HG03457 (cell line): Measurements from ENCODE around the gene SMARCD3.

Source experiments
- ATAC-seq: cut with Tn5 transposase; IDR thresholded peaks from one replicate; pipeline ENCODE4 v1.9.1; 2021; ENCODE audit warnings: moderate number of reproducible peaks; ENCODE audit not compliant: unreplicated experiment

The SMARCD3 gene

DNA sequence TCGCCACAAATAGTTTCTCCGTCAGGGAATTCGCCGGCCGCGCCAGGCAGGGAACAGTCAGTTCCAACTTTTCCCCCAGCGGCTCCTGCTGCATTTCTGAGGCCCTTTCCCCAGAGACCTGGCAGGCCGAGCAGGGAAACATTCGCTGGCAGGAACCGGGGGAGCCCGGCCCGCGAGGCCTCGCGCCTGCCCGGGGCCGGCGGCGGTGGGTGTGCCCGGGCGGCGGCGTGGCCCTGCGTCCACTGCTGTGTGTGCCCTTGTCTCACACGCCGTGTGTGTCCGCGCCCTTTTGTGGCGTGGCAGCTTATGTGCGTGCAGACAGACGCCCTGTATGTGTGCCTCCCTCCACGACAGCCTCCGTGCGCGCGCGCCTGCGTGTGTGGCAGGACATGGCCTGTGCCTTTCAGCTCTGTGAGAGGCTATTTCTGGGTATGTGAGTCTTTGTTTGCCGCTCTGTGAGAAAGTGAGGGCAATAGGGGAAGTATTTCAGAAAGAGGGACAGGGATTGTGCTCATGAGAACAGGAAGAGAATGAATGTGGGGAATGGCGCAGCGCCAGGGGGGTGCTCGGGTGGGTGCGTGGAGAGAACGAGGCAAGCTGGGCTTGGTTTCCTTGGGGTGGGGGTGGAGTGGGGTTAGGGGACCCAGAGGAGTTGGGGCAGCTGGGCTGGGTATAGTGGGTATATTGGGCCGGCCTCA, 689 bp upstream of the SMARCD3 start:
- ATAC-seq, result no peak

DNA sequence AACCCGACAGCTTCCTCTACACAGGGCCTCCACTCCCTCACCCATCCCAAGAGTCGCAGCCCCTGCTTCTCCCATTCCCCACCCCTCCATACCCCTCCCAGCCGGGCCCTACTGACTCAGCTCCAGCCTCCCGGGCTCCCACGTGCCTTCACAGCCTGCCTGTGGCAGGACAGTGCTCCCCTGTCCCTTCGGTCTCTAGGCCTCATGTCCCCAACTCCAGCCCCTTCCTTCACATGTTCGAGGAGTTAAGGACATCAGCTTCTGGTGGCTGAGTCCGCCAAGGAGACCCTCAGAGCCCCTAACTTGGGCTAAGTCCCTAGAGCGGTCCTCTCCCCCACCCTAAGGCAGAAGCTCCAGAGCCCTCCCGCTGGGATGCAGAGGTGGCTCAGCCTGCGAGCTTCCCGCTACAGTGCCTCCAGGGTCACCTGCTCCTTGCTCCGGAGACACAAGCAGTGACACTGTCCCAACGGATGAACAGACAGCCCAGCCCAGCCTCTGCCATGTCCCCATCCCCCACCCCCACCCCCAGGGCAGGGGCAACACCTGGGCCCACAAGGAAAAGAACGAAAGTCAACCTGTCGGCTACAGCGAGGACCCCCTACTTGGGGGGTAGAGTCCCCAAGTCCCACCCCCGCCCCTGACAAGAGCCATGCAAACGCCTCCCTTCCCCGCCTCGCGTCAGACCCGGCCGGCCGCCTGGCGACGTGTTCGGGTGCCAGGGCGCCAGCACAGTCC, 716 bp downstream of the SMARCD3 start:
- ATAC-seq, result no peak

DNA sequence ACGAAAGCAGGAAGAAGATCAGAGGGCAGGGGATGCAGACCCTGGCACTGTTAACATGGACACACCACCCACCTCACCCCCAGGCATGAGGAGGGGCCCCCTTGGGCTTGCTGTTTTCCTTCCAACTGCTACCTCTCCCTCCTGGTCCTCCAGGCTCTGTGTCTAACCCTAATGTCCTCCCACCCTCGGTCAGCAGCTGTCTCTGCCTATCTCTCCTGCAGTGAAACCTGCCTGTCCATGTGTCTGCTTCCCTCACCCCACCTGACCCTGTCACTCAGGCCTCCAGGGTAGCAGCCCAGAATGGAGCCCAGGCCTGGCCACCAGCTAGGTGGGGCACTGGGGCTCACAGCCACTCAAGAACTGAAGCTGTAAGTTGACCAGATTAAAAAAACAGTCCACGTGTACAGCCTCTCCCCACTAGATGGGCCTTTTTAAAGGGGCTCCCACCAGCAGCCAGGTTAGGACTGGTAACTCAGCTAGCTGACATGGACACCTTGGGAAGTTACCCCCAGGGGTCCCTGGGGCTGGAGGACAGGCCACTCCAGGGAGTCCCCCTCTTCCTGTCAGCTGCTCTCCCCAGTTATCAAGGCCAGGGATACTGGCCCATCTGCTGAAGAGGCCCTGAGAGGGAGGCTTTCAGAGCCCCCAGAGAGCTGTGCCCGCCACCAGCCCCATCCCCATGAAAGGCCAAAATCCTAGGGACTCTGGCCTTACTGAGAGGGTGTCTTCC, 1.5 kb downstream of the SMARCD3 start:
- ATAC-seq, result no peak

- ATAC-seq, result no peak
These were observed 2.2 kb downstream of the SMARCD3 start for GRCh38 chr7:151246102-151246850.

DNA sequence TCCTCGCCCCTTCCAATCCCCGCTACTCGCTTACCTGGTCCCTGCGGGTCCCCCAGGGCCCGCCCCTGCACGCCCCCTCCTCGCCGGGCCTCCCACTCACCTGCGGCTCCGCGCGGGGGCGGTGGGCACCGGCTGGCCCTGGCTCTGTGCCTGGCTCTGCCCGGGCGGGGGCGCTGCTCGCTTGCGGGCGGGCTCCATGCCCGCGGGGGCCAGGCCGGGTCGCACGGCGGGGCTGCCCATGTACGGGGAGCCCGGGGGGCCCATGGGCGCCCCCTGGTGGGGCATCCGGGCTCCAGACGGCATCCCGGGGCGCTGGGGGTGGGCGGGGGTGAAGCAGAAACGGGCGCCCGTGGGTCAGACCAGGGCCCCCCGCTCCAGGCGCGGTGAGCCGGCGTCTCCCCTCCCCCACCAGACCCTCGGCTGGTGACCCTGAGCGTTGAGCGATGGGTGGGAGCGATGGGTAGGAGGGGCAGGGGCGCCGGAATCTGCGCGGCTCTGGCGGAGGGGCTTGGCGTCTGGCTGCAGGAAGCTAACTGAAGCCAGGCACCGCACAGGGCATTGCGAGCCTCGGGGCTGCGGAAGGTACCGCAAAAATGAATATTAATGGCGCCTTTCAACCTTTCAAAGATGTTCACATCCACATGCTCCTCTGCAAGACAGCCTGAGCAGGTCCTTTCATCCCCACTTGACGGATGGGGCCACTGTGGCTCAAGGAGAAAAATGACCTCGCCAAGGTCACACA, 3.0 kb downstream of the SMARCD3 start:
- no peak for ATAC-seq

DNA sequence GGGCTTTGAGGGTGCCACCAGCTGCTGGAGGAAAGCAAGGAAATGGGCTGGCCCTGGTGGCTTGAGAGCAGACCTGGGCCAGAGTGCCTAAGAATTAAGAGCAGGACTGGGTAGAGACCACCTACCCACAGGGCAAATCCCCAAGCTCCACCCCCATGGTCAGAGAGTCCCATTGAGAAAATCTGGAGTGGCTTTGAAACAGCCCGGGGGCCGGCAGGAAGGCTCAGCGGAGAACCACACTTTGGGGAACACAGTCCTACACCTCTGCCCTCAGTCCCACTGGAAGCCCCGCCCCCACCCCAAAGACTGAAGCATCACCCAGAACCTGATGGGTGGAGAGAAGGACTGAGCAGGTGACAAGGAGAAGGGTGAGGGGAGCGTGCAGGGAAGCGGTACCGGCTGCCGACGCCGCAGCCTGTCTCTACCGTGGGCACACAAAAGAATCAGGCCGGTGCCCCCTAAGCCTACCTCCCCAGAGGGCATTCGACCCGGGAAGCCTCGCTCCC, 3.6 kb downstream of the SMARCD3 start:
- no peak for ATAC-seq

- no peak for ATAC-seq
These were observed 4.2 kb downstream of the SMARCD3 start for GRCh38 chr7:151244196-151244840.

- ATAC-seq, result no peak
These were observed 4.9 kb downstream of the SMARCD3 start for GRCh38 chr7:151243408-151244195.

- no peak for ATAC-seq
These were observed 5.5 kb downstream of the SMARCD3 start for GRCh38 chr7:151243045-151243349.

DNA sequence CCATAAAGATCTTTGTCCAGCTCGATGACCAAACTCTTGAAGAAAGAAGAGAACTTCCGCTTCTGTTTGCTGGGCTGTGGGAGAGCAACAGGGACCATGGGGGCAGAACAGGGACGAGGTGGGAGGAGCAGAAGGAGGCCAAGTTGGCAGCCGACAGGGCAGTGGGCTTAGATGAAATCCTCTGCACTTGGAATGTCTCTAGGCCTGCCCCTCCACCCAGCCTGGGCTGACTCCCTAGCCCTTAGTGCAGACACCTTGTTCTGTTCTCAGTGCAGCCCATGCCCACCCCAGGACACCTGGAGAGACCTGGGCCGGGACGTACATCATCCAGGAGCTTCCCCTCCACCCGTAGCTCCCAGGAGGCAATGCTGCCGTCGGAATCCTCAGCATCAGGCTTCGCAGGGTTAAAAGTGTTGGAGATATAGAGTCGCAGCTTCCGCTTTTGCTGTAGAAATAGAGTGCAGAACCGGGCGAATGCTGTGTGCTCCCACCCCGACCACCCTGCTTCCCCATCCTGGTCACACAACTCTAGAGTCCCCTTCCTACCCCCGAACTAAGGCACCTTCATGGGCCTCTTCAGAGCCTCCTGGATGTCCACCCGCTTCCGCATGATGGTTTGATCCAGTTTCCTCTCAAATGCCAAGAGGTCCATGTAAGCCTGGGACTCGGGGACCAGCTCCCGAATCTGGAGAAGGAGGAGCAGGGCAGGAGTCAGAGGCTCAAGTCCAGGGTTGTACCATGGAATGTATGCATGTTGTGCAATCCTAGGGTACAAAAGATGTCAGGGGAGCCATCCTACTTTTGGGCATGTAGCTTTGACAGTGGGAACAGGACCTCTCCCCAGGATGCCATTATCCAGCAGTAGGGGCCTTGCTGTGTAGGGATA, 6.1 kb downstream of the SMARCD3 start:
- no peak for ATAC-seq

DNA sequence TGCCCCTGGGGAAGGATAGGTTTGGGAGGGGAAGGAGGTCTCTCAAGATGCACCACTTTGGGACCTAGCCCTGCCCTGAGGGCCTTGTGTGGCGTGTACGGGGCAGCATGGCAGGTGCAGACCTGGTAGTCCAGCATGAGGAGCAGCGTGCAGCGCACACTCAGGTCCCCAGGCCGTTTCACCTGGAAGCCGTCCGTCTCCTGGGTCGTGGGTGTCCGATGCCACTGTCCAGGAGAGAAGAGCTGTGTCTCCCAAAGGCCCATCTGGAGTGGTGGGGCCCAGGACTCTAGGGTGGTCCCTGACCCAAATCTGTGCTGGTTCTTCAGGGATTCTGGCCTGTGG, 6.8 kb downstream of the SMARCD3 start:
- ATAC-seq, result no peak

DNA sequence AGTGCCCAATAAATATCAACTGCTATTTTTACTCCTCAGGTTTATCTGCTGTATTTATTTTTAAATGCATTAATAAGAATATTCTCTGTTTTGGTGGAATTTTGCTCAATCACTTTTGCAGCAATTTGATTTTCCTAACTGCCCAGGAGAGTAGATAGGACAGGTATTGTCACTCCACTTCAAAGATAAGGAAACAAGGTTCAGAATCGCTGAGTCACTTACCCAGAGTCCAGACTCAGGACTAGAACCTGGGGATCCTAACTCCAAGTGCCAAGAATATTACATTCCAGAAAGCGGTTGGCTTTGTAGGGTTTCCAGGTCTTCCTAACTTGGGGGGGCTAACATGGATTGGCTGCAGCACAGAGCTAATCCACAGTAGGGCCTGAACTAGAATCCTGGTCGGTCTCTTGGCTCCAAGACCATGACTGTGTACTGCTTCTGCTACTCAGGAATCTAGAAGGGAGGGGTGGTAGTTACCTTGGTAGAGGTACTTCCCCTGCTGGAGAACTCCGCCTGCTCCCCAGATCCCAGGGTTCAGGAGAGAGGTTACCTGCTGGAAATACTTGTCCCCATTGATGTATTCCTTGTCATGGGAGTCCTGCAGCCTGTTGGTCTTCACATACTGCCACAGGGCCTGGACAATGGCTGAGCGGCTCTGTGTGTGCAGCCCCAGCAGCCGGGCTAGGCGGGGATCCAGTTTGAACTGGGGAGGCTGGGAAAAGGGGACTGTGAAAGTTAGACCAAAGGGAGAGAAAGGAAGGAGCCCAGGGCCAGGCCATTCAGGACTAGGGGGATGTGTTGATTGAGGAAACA, 7.3 kb downstream of the SMARCD3 start:
- ATAC-seq, result no peak

GRCh38 chr7:151240536-151240935, 8.0 kb downstream of the SMARCD3 start:
- no peak for ATAC-seq

DNA sequence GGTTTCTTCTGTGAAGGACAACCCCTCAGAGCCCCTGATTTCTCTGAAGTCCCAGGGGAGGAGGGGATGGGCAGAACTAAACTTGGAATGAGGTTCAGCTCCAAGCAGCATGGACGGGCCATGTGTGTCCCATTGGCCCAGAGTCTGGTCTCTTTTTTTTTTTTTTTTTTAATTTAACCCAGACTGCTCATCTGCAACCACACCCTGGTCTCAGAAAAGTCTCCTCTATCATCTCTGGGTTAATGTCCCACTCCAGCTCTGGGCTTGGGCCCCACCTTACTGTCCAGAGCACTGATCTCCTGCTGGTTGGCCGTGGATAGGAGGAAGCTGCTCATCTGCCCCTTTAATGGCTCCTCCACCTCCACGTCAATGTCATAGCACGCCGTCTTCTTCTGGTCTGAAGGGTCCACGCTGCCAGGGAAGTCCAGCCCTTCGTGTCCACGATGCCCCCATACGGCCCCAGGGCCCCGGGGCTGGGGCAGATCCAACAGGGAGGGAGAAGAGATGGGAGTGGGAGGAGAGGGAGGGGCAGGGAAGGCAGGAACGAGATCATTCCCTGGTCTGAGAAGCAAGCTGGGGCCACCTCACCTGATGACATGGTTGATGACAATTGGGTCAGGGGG, 8.5 kb downstream of the SMARCD3 start:
- no peak for ATAC-seq

DNA sequence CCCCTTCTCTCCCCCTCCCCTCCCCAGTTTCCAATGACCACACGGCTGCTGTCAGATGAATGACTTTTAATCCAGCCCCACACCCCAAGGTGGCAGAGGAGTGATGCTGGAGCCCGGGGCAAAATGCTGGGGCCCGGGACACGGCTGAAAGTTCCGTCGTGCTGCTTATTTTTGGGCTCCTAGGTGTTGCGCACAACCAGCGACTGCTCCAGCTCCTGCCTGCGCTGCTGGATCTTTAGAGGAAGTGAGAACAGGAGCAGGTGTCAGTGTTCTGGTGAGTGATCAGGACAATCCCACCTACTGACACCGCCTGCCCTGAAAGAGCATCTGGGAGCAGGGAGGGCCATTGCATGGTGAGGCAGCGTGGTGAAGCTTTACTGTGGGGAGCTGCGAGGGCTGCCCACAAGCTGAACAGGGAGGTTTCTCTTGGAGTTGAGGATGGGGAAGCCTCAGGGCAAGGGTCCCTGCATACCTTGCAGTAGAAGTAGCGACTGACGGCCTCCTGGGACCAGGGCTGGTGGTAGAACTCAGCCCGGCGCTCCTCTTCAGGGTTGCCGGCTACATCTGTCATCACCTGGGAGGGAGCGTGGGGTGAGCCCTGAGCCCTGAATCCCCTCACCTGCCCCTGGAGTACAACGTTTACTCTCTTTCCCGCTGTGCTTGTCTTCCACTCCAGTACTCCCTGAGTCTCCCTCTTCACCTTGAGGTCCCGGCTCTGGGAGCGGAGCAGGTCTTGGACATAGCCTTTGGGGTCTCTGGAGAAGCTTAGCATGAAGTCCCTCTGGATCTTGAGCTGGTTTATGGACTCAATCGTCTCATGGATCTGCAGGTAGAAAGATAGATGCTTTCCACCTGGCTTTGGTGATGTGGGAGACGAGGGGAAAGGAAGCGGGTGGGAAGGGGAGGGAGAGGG, 9.3 kb downstream of the SMARCD3 start:
- ATAC-seq, result no peak

GRCh38 chr7:151238190-151238810, 10.2 kb downstream of the SMARCD3 start:
- no peak for ATAC-seq
